Measurements from ENCODE around the gene RAB11FIP4. TPM values are rescaled to one million over a fixed set of nuclear protein-coding genes. Genes with fewer than 3 reads are reported as not detected.

The RAB11FIP4 gene
- total RNA-seq, 1 donor from 2014 or later = 10.2 TPM

- Mint-ChIP-seq H3K27me3 (ENCODE audit: insufficient read depth, low read depth) (peaks cover 42% of the 10 kb centered on the region), H3K4me3 (peak overlapping the region; percentile 90), H3K36me3 (no peaks in the 10 kb centered on the region), H3K27ac (no peak overlapping the region), H3K4me1 (peaks cover 21% of the 10 kb centered on the region), H3K9me3 (no peaks in the 10 kb centered on the region)
- Histone ChIP-seq H3K4me1 (peaks cover 17% of the 10 kb centered on the region), H3K27ac (no peak overlapping the region), H3K36me3 (no peaks in the 10 kb centered on the region), H3K9me3 (ENCODE audit: low read depth) (no peaks in the 10 kb centered on the region), H3K4me3 (peak overlapping the region; percentile 99), H3F3A (ENCODE audit: low read depth) (peaks cover 24% of the 10 kb centered on the region), H3K79me2 (ENCODE audit: low read depth) (peaks cover 6% of the 10 kb centered on the region), H3K27me3 (peaks cover 39% of the 10 kb centered on the region), H3K9ac (no peak overlapping the region), H3K4me2 (peak overlapping the region; percentile 99), H4K20me1 (ENCODE audit: low read depth) (peaks cover 26% of the 10 kb centered on the region), H2AFZ (replicated peaks) (peak overlapping the region; percentile 93)
- DNase-seq (ENCODE audit: low spot score) = peak; percentile 98
- TF ChIP-seq EZH2phosphoT487 (IDR thresholded peaks at IDR 0.05) = no peak
- TF ChIP-seq CTCF (IDR thresholded peaks at IDR 0.05) = no peak
- TF ChIP-seq EZH2 (IDR thresholded peaks at IDR 0.05) = no peak
These were observed 96.3 kb downstream of the RAB11FIP4 start for GRCh38 chr17:31487648-31488263.

- H3K4me2 ChIP-seq = peak overlapping the region; percentile 99
- peaks cover 43% of the 10 kb centered on the region for H3K27me3 Mint-ChIP-seq (ENCODE audit: insufficient read depth, low read depth)
- H3K27ac ChIP-seq = no peak overlapping the region
These were observed 96.9 kb downstream of the RAB11FIP4 start for GRCh38 chr17:31488264-31488981.

GRCh38 chr17:31488982-31489294, 97.5 kb downstream of the RAB11FIP4 start:
- Histone ChIP-seq H3K4me2 (peak overlapping the region; percentile 99), H3K36me3 (no peaks in the 10 kb centered on the region), H3K79me2 (ENCODE audit: low read depth) (peaks cover 6% of the 10 kb centered on the region), H3F3A (ENCODE audit: low read depth) (peaks cover 24% of the 10 kb centered on the region), H3K27ac (no peak overlapping the region), H4K20me1 (ENCODE audit: low read depth) (peaks cover 26% of the 10 kb centered on the region), H2AFZ (replicated peaks) (no peak overlapping the region), H3K27me3 (peaks cover 39% of the 10 kb centered on the region), H3K9me3 (ENCODE audit: low read depth) (no peaks in the 10 kb centered on the region), H3K4me3 (peak overlapping the region; percentile 99), H3K9ac (no peak overlapping the region), H3K4me1 (peaks cover 17% of the 10 kb centered on the region)
- H3K27me3 Mint-ChIP-seq (ENCODE audit: insufficient read depth, low read depth) = peaks cover 45% of the 10 kb centered on the region
- TF ChIP-seq CTCF (IDR thresholded peaks at IDR 0.05) (no peak), EZH2 (IDR thresholded peaks at IDR 0.05) (peak; percentile 43), EZH2phosphoT487 (IDR thresholded peaks at IDR 0.05) (peak; percentile 15)
- DNase-seq (ENCODE audit: low spot score) = no peak
- H3K4me3 Mint-ChIP-seq = peak overlapping the region; percentile 88
- peaks cover 26% of the 10 kb centered on the region for H3K4me1 Mint-ChIP-seq
- no peak overlapping the region for H3K27ac Mint-ChIP-seq
- H3K36me3 Mint-ChIP-seq = no peaks in the 10 kb centered on the region
- no peaks in the 10 kb centered on the region for H3K9me3 Mint-ChIP-seq

More at GRCh38 chr17:31488264-31488981, 96.9 kb downstream of the RAB11FIP4 start:
- no peaks in the 10 kb centered on the region for H3K36me3 Mint-ChIP-seq
- peak overlapping the region; percentile 88 for H3K4me3 Mint-ChIP-seq
- peak; percentile 54 for DNase-seq (ENCODE audit: low spot score)
- H4K20me1 ChIP-seq (ENCODE audit: low read depth) = peaks cover 26% of the 10 kb centered on the region
- peak overlapping the region; percentile 93 for H2AFZ ChIP-seq (replicated peaks)
- H3K79me2 ChIP-seq (ENCODE audit: low read depth) = peaks cover 6% of the 10 kb centered on the region
- H3K9me3 Mint-ChIP-seq = no peaks in the 10 kb centered on the region
- H3K36me3 ChIP-seq = no peaks in the 10 kb centered on the region
- H3K4me3 ChIP-seq = peak overlapping the region; percentile 99
- no peaks in the 10 kb centered on the region for H3K9me3 ChIP-seq (ENCODE audit: low read depth)
- H3K9ac ChIP-seq = no peak overlapping the region
- H3F3A ChIP-seq (ENCODE audit: low read depth) = peaks cover 24% of the 10 kb centered on the region
- no peak for TF ChIP-seq CTCF (IDR thresholded peaks at IDR 0.05)
- peak; percentile 64 for TF ChIP-seq EZH2phosphoT487 (IDR thresholded peaks at IDR 0.05)
- peak; percentile 63 for TF ChIP-seq EZH2 (IDR thresholded peaks at IDR 0.05)
- H3K4me1 Mint-ChIP-seq = peaks cover 22% of the 10 kb centered on the region
- H3K4me1 ChIP-seq = peaks cover 17% of the 10 kb centered on the region
- no peak overlapping the region for H3K27ac Mint-ChIP-seq
- peaks cover 39% of the 10 kb centered on the region for H3K27me3 ChIP-seq

Data from neural progenitor cell (in vitro differentiated cells).